ENCODE results near the gene AFAP1. TPM values are rescaled to one million over a fixed set of nuclear protein-coding genes. Genes with fewer than 3 reads are reported as not detected.

The AFAP1 gene
- total and polyA plus RNA-seq, 2 of the 4 experiments (the other 2 are of a cell fraction): 48.2 to 80.9 TPM

- Histone ChIP-seq H2BK20ac (ENCODE audit: low read depth, low read length) (no peak overlapping the region), H3K4me3 (ENCODE audit: insufficient read depth, low read depth, low read length) (no peak overlapping the region), H2AK9ac (replicated peaks; ENCODE audit: low read depth, low read length, poor library complexity) (no peak overlapping the region), H3K9ac (ENCODE audit: low read depth, low read length) (no peak overlapping the region), H3K9me1 (ENCODE audit: insufficient read depth, low read length) (no peaks in the 10 kb centered on the region), H3K27me3 (ENCODE audit: control insufficient read depth, insufficient read depth, low read length) (peaks cover 22% of the 10 kb centered on the region), H3K56ac (ENCODE audit: extremely low read depth, insufficient read depth, low read length) (no peak overlapping the region), H2BK5ac (ENCODE audit: low read depth, low read length, poor library complexity, severe bottlenecking) (no peak overlapping the region), H3K4ac (ENCODE audit: low read depth, low read length) (no peak overlapping the region), H4K20me1 (ENCODE audit: insufficient read depth, low read length) (no peaks in the 10 kb centered on the region; the same call in 1 of the 2 replicates), H3K4me1 (ENCODE audit: control insufficient read depth, insufficient read depth, low read length) (no peaks in the 10 kb centered on the region), H3K14ac (replicated peaks; ENCODE audit: low read depth, low read length) (no peak overlapping the region), H2BK120ac (ENCODE audit: low read depth, low read length) (no peak overlapping the region), H2AFZ (replicated peaks; ENCODE audit: low read length, poor library complexity) (peak overlapping the region; percentile 43), H2AK5ac (ENCODE audit: low read depth, low read length) (no peak overlapping the region), H3K27ac (ENCODE audit: insufficient read depth, low read length) (no peak overlapping the region), H3K23ac (ENCODE audit: low read depth, low read length) (no peak overlapping the region), H3K9me3 (ENCODE audit: control insufficient read depth, insufficient read depth, low read length) (no peaks in the 10 kb centered on the region), H3K4me2 (ENCODE audit: low read depth, low read length) (no peak overlapping the region), H3K79me1 (ENCODE audit: low read depth in 1 of 2, low read length in 2 of 2) (no peaks in the 10 kb centered on the region), H3K18ac (ENCODE audit: low read depth, low read length) (no peak overlapping the region), H3K36me3 (ENCODE audit: control insufficient read depth, insufficient read depth, low read length) (no peaks in the 10 kb centered on the region), H2BK15ac (ENCODE audit: low read depth, low read length) (no peak overlapping the region), H4K8ac (ENCODE audit: low read depth in 2 of 2, low read length in 2 of 2) (no peak overlapping the region), H4K5ac (ENCODE audit: low read depth, low read length) (no peak overlapping the region), H4K91ac (ENCODE audit: insufficient read depth, low read depth, low read length) (no peak overlapping the region)
- dilution Hi-C loops (cut with HindIII; ENCODE audit: low sequenced_read_pairs, unreplicated experiment): no loop called here
- ATAC-seq (ENCODE audit: low read depth) (peak; percentile 68), DNase-seq (peak; percentile 46)
- no peak for TF ChIP-seq CEBPB (IDR thresholded peaks at IDR 0.05; ENCODE audit: low read depth, low read length)
- TF ChIP-seq MAFK (IDR thresholded peaks at IDR 0.05; ENCODE audit: low read depth, low read length): no peak
- no peak for TF ChIP-seq MAZ (IDR thresholded peaks at IDR 0.05; ENCODE audit: borderline replicate concordance, low read depth, low read length)
- no peak for TF ChIP-seq CTCF (conservative IDR thresholded peaks at IDR 0.05; ENCODE audit: low read depth, low read length)
- TF ChIP-seq POLR2A (IDR thresholded peaks at IDR 0.05; ENCODE audit: low read depth, low read length): no peak
- no peak for TF ChIP-seq SMC3 (IDR thresholded peaks at IDR 0.05; ENCODE audit: low read depth, low read length)
- no peak for TF ChIP-seq USF2 (IDR thresholded peaks at IDR 0.05; ENCODE audit: low read depth, low read length)
- no peak for TF ChIP-seq NFE2L2 (IDR thresholded peaks at IDR 0.05; ENCODE audit: low read depth, low read length)
- no peak for TF ChIP-seq ELK1 (IDR thresholded peaks at IDR 0.05; ENCODE audit: borderline replicate concordance, low read depth, low read length)
- in situ Hi-C loops (cut with MboI; ENCODE audit: low sequenced_read_pairs): no loop called here
- intact Hi-C loops (cut with micrococcal nuclease): no loop called here
- ChIA-PET CTCF (no interaction called here), POLR2A (ENCODE audit: unreplicated experiment) (no interaction called here)
- WGBS, 2 experiments (ENCODE audit: extremely low coverage in 2 of 2, insufficient read length in 1 of 2): 76% methylated on average over 8 of the region's 31 CpGs; no CpG with 5 or more reads in 1 of the 2 experiments
- no TSS peak for BruUV-seq (replicated peaks)
Observed at GRCh38 chr4:7736436-7737267, 203.0 kb downstream of the AFAP1 start.

Measured in IMR-90 (cell line).